ENCODE data around the gene ERMP1. TPM values are rescaled to one million over a fixed set of nuclear protein-coding genes. Genes with fewer than 3 reads are reported as not detected.

The ERMP1 gene
- polyA plus RNA-seq, 2 of the 4 experiments (the other 2 are of a cell fraction) = 22.5 to 53.4 TPM

DNA sequence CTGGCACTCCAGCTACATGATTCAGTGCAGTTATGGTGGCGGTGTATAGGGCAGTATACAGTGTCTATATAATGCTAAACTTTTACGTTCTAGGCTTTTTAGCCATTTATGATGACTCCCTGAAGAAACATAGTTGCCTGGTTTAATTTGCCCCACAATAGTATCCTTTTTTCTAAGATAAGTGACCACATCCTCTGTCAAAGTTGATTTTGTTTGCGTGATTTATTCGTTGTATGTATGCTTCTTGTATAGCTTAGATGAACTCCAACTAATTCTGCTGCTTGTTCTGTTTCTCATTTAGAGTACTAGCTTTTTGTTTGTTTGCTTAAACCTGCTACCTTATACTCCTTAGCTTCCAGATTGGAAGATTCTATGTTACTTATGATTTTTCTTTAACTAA, 83.6 kb downstream of the ERMP1 start:
- ATAC-seq (no peak), DNase-seq (ENCODE audit: low read depth in 1 of 2, low spot score in 1 of 2) (no peak), FAIRE-seq (peak; percentile 56)
- Histone ChIP-seq H3K4me1 (no peaks in the 10 kb centered on the region), H3K27ac (no peak overlapping the region), H3K9me3 (no peaks in the 10 kb centered on the region), H3K4me3 (no peak overlapping the region), H3K4me2 (no peak overlapping the region)
- POLR2A ChIA-PET = interaction anchor here (1.8 kb wide), 1 partner anchor 121 kb away, joined by 4 read pairs; the partner anchor contains the start of gene RIC1
- CTCF ChIA-PET = no interaction called here
- 96% methylated on average over 4 of the region's 4 CpGs for WGBS (ENCODE audit: missing lambda C conversion rate)
- TF ChIP-seq EHMT2 (IDR thresholded peaks at IDR 0.05; ENCODE audit: low read depth) (no peak), POLR2AphosphoS2 (conservative IDR thresholded peaks at IDR 0.05; ENCODE audit: low read length) (no peak), ZSCAN20 (CRISPR knock-in tag; IDR thresholded peaks at IDR 0.05) (no peak), HDAC2 (IDR thresholded peaks at IDR 0.05) (no peak), HOXB13 (CRISPR knock-in tag; IDR thresholded peaks at IDR 0.05; ENCODE audit: low read depth) (no peak), REST (IDR thresholded peaks at IDR 0.05) (no peak)
- TF ChIP-seq, protein P1, sequence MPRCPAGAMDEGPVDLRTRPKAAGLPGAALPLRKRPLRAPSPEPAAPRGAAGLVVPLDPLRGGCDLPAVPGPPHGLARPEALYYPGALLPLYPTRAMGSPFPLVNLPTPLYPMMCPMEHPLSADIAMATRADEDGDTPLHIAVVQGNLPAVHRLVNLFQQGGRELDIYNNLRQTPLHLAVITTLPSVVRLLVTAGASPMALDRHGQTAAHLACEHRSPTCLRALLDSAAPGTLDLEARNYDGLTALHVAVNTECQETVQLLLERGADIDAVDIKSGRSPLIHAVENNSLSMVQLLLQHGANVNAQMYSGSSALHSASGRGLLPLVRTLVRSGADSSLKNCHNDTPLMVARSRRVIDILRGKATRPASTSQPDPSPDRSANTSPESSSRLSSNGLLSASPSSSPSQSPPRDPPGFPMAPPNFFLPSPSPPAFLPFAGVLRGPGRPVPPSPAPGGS (IDR thresholded peaks at IDR 0.05) = no peak

DNA sequence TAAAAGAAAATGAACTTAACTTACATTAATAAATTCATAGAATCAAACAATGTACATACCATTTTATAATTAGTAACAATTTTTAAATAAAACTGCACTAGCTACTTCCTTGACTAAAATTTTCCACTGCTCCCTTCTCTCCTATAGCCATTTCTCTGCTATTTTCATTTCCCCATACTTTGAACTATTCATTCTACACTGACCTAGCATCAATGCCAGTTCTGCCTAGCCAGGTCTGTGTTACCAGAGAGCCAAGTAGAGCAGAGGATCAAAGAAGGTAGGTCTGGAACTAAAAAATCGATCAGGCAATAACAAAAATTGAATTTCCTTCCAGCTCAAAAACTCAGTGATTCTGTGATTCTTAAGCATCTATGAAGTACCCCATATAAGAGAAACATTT, 84.5 kb downstream of the ERMP1 start:
- POLR2A ChIA-PET = interaction anchor here (1.8 kb wide), 1 partner anchor 120 kb away, joined by 4 read pairs; the partner anchor contains the start of gene RIC1
- 83% methylated on average over 1 of the region's 1 CpG for WGBS (ENCODE audit: missing lambda C conversion rate)
- CTCF ChIA-PET = no interaction called here

More for the DNA sequence above, 84.5 kb downstream of the ERMP1 start:
- DNase-seq (ENCODE audit: low read depth in 1 of 2, low spot score in 1 of 2) (no peak), FAIRE-seq (peak; percentile 18), ATAC-seq (no peak)
- H3K4me2 ChIP-seq = no peak overlapping the region
- TF ChIP-seq HES2 (IDR thresholded peaks at IDR 0.05) = no peak
- TF ChIP-seq E2F6 (IDR thresholded peaks at IDR 0.05; ENCODE audit: borderline replicate concordance, low read depth) = no peak
- TF ChIP-seq CHD2 (IDR thresholded peaks at IDR 0.05; ENCODE audit: low read length, partially characterized antibody) = no peak
- no peak for TF ChIP-seq ZNF302 (CRISPR knock-in tag; IDR thresholded peaks at IDR 0.05)
- no peak for TF ChIP-seq HDAC2 (IDR thresholded peaks at IDR 0.05)
- TF ChIP-seq RAD21 (conservative IDR thresholded peaks at IDR 0.05 in 1 of 2, IDR thresholded peaks at IDR 0.05 in 1 of 2) = no peak
- TF ChIP-seq MAZ (IDR thresholded peaks at IDR 0.05; ENCODE audit: borderline replicate concordance, low read depth, low read length) = no peak
- TF ChIP-seq REST (IDR thresholded peaks at IDR 0.05) = no peak
- no peaks in the 10 kb centered on the region for H3K9me3 ChIP-seq
- no peaks in the 10 kb centered on the region for H3K4me1 ChIP-seq
- H3K27ac ChIP-seq = no peak overlapping the region
- no peak overlapping the region for H3K4me3 ChIP-seq
